Measurements from ENCODE around the gene CLINT1. TPM values are rescaled to one million over a fixed set of nuclear protein-coding genes. Genes with fewer than 3 reads are reported as not detected.

Gene CLINT1
- total RNA-seq, 1 experiment from 2014 or later: 69.2 TPM

GRCh38 chr5:157739388-157740228 lies 119.3 kb downstream of the CLINT1 start:
- POLR2A ChIA-PET: no interaction called here
- intact Hi-C loops (cut with micrococcal nuclease): loop anchor here (1.0 to 10.0 kb wide), 5 partner anchors 70 to 595 kb away; partner anchors contain the start of genes ADAM19 and MED7
- Histone ChIP-seq H3K27me3 (ENCODE audit: insufficient read depth, low read length) (no peaks in the 10 kb centered on the region), H3K9ac (ENCODE audit: low read length) (no peak overlapping the region), H3K9me3 (ENCODE audit: control insufficient read depth in 1 of 2, insufficient read depth in 1 of 2, low read depth in 1 of 2, low read length in 2 of 2) (no peaks in the 10 kb centered on the region), H3K79me2 (ENCODE audit: insufficient read depth, low read length) (no peaks in the 10 kb centered on the region), H3K4me2 (ENCODE audit: low read length) (no peak overlapping the region), H3K9me2 (ENCODE audit: insufficient read depth) (no peaks in the 10 kb centered on the region), H4K20me1 (ENCODE audit: insufficient read depth) (no peaks in the 10 kb centered on the region), H3K36me3 (ENCODE audit: control insufficient read depth in 1 of 2, insufficient read depth in 2 of 2, low read length in 2 of 2) (peaks cover 18 to 22% of the 10 kb centered on the region in 2 experiments; a peak in 3 of 4 replicates), H3K4me3 (replicated peaks in 1 of 2; ENCODE audit: low read depth in 1 of 2, low read length in 2 of 2) (no peak overlapping the region), H3K27ac (ENCODE audit: low read depth, low read length) (no peak overlapping the region), H3K4me1 (ENCODE audit: control insufficient read depth in 1 of 2, insufficient read depth in 2 of 2, low read length in 2 of 2) (peaks cover 5 to 18% of the 10 kb centered on the region in 2 experiments; a peak in 2 of 4 replicates), H2AFZ (ENCODE audit: low read depth, low read length, poor library complexity, severe bottlenecking) (no peak overlapping the region)
- TF ChIP-seq CBX3 (IDR thresholded peaks at IDR 0.05; ENCODE audit: low read depth): no peak
- TF ChIP-seq JUND (IDR thresholded peaks at IDR 0.05): no peak
- TF ChIP-seq POLR2A (IDR thresholded peaks at IDR 0.05; ENCODE audit: borderline replicate concordance, extremely low read depth, insufficient read depth, insufficient read length): no peak
- TF ChIP-seq YY1 (IDR thresholded peaks at IDR 0.05; ENCODE audit: extremely low read depth, insufficient replicate concordance, low read depth, low read length): no peak
- TF ChIP-seq REST (IDR thresholded peaks at IDR 0.05; ENCODE audit: low read depth): no peak
- DNase-seq (ENCODE audit: low read depth, low spot score) (no peak), ATAC-seq (no peak)
- RAD21 ChIA-PET (ENCODE audit: low non-redundant PET in 1 of 2, low total read pairs in 2 of 2, uncharacterized antibody in 2 of 2, unreplicated experiment in 2 of 2): no interaction called here
- CTCF ChIA-PET: interaction anchor here (0.8 to 1.2 kb wide), 3 partner anchors 55 to 411 kb away, joined by 3 to 5 read pairs (median 3); no protein-coding TSS in a partner anchor
- BruUV-seq (replicated peaks): no TSS peak

Measured in HCT116 (cell line).